Umbilical cord (tissue), 2 donors: ENCODE data around the gene KDR. TPM values are rescaled to one million over a fixed set of nuclear protein-coding genes. Genes with fewer than 3 reads are reported as not detected.

Source experiments
- DNase-seq: peaks from one replicate; pipeline ENCODE4 v3.0.0-alpha.2; 2015; ENCODE audit warnings: low spot score
- total RNA-seq: library from RNA; depleted of rRNA; stranded (reverse); fragments of >200 nt; gene quantifications from one replicate; pipeline ENCODE4 v1.2.3, GENCODE V29; 2014; ENCODE audit warnings: low replicate concordance; ENCODE audit not compliant: insufficient read depth

KDR gene
- total RNA-seq, 1 donor from 2014 or later: 50.3 TPM

DNA sequence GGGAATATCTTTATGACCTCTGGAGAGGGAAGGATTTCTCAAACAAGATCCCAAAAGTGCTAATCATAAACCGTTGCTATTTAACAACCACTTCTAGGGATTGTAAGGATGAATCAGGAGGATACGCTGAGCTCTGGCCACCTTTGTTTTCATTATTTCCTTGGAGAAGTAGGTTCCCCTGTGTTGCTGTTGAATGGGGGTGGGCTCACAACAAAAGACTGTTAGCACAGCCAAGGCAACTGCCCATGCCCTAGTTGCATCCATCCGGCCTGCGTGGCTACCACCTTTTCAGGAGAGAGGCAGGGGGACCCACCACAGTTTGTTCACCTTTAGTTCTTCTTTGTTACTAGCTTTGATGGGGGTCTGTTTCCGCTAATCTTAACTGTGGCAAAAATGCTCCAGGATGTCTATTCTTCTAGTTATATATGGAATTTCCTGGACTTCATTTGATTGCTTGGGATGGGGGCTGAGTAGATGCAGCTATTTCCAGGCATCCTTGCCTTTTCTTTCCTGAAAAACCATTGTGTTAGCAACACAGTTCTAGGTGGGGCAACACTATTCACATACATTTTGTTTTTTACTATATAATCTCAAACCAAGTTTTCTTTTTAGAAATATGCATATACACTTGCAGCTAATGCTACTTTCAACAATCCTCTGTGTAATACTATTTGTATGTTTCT lies 95.4 kb downstream of the KDR start:
- DNase-seq: no peak

DNA sequence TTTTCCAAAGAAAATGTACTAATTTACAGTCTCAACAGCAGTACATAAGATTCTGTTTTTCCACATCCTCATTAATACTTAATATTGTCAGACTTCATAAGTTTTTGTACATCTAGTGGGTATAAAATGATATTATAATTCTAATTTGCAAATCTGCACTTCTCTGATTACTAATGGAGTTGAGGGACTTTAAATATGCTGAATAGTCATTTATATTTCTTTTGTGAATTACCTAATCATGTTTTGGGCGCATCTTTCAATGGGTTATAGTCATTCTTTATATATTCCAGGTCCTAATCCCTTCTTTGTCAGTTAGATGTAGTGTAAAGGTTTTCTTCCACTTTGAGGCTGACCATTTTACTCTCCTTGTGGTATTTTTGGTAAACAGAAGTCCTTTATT lies 96.1 kb downstream of the KDR start:
- DNase-seq: no peak

Other genes starting within 250 kb of the KDR start
- gene SRD5A3, start 220.6 kb upstream of the KDR start, total RNA-seq: 3.1 TPM